ENCODE data around the gene GP1BA.

The GP1BA gene

GRCh38 chr17:4967539-4968485 lies 35.7 kb downstream of the GP1BA start, which contains the start of gene SPAG7:
SPAG7 (minus strand) TSS chr17:4967817; CDS start chr17:4967804, 13 bp downstream.
- Histone ChIP-seq H3K4me1 (ENCODE audit: control insufficient read depth, insufficient read depth, low read length) (peaks cover 15% of the 10 kb centered on the region), H3K4me3 (ENCODE audit: low read depth, low read length) (peak within 1 kb of the TSS; percentile 70), H3K9me3 (ENCODE audit: control insufficient read depth, insufficient read depth, low read depth, low read length) (peaks cover 3% of the 10 kb centered on the region; the same call in 1 of the 2 replicates), H3K36me3 (ENCODE audit: control insufficient read depth in 2 of 2, insufficient read depth in 1 of 2, low read length in 2 of 2) (peaks cover 24 to 41% of the 10 kb centered on the region in 2 experiments), H3K27ac (ENCODE audit: extremely low read depth, low read depth, low read length) (peak within 1 kb of the TSS; percentile 97)
- POLR2A ChIA-PET, result interaction anchor here (0.6 to 11.3 kb wide), 24 partner anchors 10 to 299 kb away, joined by 3 to 358 read pairs (median 4); partner anchors contain the start of genes CAMTA2, ENO3, GP1BA and INCA1
- CTCF ChIA-PET, result interaction anchor here (0.5 to 4.0 kb wide), 14 partner anchors 11 to 177 kb away, joined by 3 to 22 read pairs (median 5); partner anchors contain the start of gene CAMTA2
- TF ChIP-seq RBAK (tag by site-specific recombination; IDR thresholded peaks at IDR 0.05) (no peak), ZFP69B (tag by site-specific recombination; IDR thresholded peaks at IDR 0.05) (peak; percentile 98), ZNF18 (tag by site-specific recombination; IDR thresholded peaks at IDR 0.05) (no peak), ZNF23 (tag by site-specific recombination; IDR thresholded peaks at IDR 0.05; ENCODE audit: borderline replicate concordance) (no peak), ZNF473 (tag by site-specific recombination; IDR thresholded peaks at IDR 0.05) (no peak), ZNF274 (IDR thresholded peaks at IDR 0.05; ENCODE audit: low read length) (no peak), ZNF274 (tag by site-specific recombination; IDR thresholded peaks at IDR 0.05; ENCODE audit: borderline replicate concordance) (no peak), ZSCAN18 (tag by site-specific recombination; IDR thresholded peaks at IDR 0.05) (no peak), ZNF398 (tag by site-specific recombination; IDR thresholded peaks at IDR 0.05) (0 out of 2 replicates have a peak, but pooled peaks have one; percentile 19), ZNF202 (tag by site-specific recombination; IDR thresholded peaks at IDR 0.05; ENCODE audit: borderline replicate concordance) (no peak), ZNF571 (tag by site-specific recombination; IDR thresholded peaks at IDR 0.05) (no peak), ZNF677 (tag by site-specific recombination; IDR thresholded peaks at IDR 0.05) (no peak), ATF2 (tag by site-specific recombination; IDR thresholded peaks at IDR 0.05; ENCODE audit: low read depth) (no peak), ZNF560 (tag by site-specific recombination; IDR thresholded peaks at IDR 0.05; ENCODE audit: borderline replicate concordance) (no peak), ZNF341 (tag by site-specific recombination; IDR thresholded peaks at IDR 0.05; ENCODE audit: low read depth) (peak; percentile 92), ZNF221 (tag by site-specific recombination; IDR thresholded peaks at IDR 0.05; ENCODE audit: borderline replicate concordance) (no peak), ZNF785 (tag by site-specific recombination; IDR thresholded peaks at IDR 0.05) (no peak), ZNF433 (tag by site-specific recombination; IDR thresholded peaks at IDR 0.05; ENCODE audit: low read depth) (no peak), ZSCAN16 (tag by site-specific recombination; IDR thresholded peaks at IDR 0.05) (no peak), ZNF280C (tag by site-specific recombination; IDR thresholded peaks at IDR 0.05) (no peak), ZNF692 (tag by site-specific recombination; IDR thresholded peaks at IDR 0.05) (peak; percentile 98), KLF16 (tag by site-specific recombination; IDR thresholded peaks at IDR 0.05) (peak; percentile 97), ZNF324 (tag by site-specific recombination; IDR thresholded peaks at IDR 0.05) (peak; percentile 81; the same call in 1 of the 2 replicates)
- TF ChIP-seq, protein P1, sequence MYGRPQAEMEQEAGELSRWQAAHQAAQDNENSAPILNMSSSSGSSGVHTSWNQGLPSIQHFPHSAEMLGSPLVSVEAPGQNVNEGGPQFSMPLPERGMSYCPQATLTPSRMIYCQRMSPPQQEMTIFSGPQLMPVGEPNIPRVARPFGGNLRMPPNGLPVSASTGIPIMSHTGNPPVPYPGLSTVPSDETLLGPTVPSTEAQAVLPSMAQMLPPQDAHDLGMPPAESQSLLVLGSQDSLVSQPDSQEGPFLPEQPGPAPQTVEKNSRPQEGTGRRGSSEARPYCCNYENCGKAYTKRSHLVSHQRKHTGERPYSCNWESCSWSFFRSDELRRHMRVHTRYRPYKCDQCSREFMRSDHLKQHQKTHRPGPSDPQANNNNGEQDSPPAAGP (tag by site-specific recombination; IDR thresholded peaks at IDR 0.05), result peak; percentile 80

Measured in HEK293 (cell line).